Measurements from ENCODE around the gene KRT80.

GRCh38 chr12:52187640-52188039 is 4.2 kb downstream of the KRT80 start:
- TF ChIP-seq, protein P1, sequence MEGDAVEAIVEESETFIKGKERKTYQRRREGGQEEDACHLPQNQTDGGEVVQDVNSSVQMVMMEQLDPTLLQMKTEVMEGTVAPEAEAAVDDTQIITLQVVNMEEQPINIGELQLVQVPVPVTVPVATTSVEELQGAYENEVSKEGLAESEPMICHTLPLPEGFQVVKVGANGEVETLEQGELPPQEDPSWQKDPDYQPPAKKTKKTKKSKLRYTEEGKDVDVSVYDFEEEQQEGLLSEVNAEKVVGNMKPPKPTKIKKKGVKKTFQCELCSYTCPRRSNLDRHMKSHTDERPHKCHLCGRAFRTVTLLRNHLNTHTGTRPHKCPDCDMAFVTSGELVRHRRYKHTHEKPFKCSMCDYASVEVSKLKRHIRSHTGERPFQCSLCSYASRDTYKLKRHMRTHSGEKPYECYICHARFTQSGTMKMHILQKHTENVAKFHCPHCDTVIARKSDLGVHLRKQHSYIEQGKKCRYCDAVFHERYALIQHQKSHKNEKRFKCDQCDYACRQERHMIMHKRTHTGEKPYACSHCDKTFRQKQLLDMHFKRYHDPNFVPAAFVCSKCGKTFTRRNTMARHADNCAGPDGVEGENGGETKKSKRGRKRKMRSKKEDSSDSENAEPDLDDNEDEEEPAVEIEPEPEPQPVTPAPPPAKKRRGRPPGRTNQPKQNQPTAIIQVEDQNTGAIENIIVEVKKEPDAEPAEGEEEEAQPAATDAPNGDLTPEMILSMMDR (IDR thresholded peaks at IDR 0.05) = no peak
- TF ChIP-seq EP300 (IDR thresholded peaks at IDR 0.05) (no peak), HMGXB4 (CRISPR knock-in tag; IDR thresholded peaks at IDR 0.05; ENCODE audit: borderline replicate concordance) (no peak), POLR2A (IDR thresholded peaks at IDR 0.05; ENCODE audit: low read length) (no peak), CEBPB (IDR thresholded peaks at IDR 0.05) (no peak), BHLHE40 (IDR thresholded peaks at IDR 0.05; ENCODE audit: low read depth, low read length) (no peak), FOSL2 (IDR thresholded peaks at IDR 0.05) (no peak), FOSL2 (CRISPR knock-in tag; IDR thresholded peaks at IDR 0.05) (no peak), ZFP36 (IDR thresholded peaks at IDR 0.05; ENCODE audit: borderline replicate concordance, partially characterized antibody) (no peak), GATA3 (IDR thresholded peaks at IDR 0.05; ENCODE audit: borderline replicate concordance) (no peak), USF2 (IDR thresholded peaks at IDR 0.05) (no peak), JUN (IDR thresholded peaks at IDR 0.05) (no peak)
